Fibroblast of lung (primary cell): ENCODE results near the gene ARHGEF10L. TPM values are rescaled to one million over a fixed set of nuclear protein-coding genes. Genes with fewer than 3 reads are reported as not detected.
A peak's percentile ranks its signal among the peaks of the same experiment; 100 is the strongest.

ENCODE experiments used
- DNase-seq, 2 donors: peaks; one replicate each; pipeline versions ENCODE4 v3.0.0 to v3.0.0-alpha.2; 2010; ENCODE audit warnings: low read depth in 2 of 2
- H2AFZ ChIP-seq: 2 replicates; pipeline ENCODE4 v1.5.1; 2012; ENCODE audit warnings: low read length, control low read depth, inconsistent platforms
- H3K27ac ChIP-seq: 2 replicates; pipeline ENCODE4 v1.5.1; 2011; ENCODE audit warnings: low read length, control low read depth; ENCODE audit not compliant: insufficient read depth
- H3K27me3 ChIP-seq: 2 replicates; pipeline ENCODE4 v1.5.1; 2011; ENCODE audit warnings: mild to moderate bottlenecking, low read length; ENCODE audit not compliant: control insufficient read depth, insufficient read depth
- H3K36me3 ChIP-seq: 2 replicates; pipeline ENCODE4 v1.5.1; 2011; ENCODE audit warnings: low read length; ENCODE audit not compliant: control insufficient read depth, insufficient read depth
- H3K4me1 ChIP-seq: 2 replicates; pipeline ENCODE4 v1.5.1; 2011; ENCODE audit warnings: low read length; ENCODE audit not compliant: control insufficient read depth, insufficient read depth; ENCODE audit errors: extremely low read depth
- H3K4me2 ChIP-seq: 2 replicates; pipeline ENCODE4 v1.5.1; 2011; ENCODE audit warnings: low read length, control low read depth; ENCODE audit not compliant: insufficient read depth; ENCODE audit errors: extremely low read depth
- H3K4me3 ChIP-seq, 4 experiments: fragments of 200-600 bp in 1 of 4; sonication (generic) in 1 of 4; replicated peaks in 1 of 4; 2 replicates each; pipeline ENCODE4 v1.5.1; 2011 to 2016; ENCODE audit warnings: low read length in 4 of 4, low read depth in 3 of 4, mild to moderate bottlenecking in 3 of 4, control low read depth in 2 of 4, inconsistent platforms in 1 of 4, mixed read lengths in 1 of 4; ENCODE audit not compliant: insufficient read depth in 1 of 4; ENCODE audit errors: control extremely low read depth in 1 of 4
- H3K79me2 ChIP-seq: 2 replicates; pipeline ENCODE4 v1.5.1; 2012; ENCODE audit warnings: mild to moderate bottlenecking, low read length, inconsistent platforms; ENCODE audit not compliant: control insufficient read depth, insufficient read depth
- H3K9ac ChIP-seq: 2 replicates; pipeline ENCODE4 v1.5.1; 2011; ENCODE audit warnings: mild to moderate bottlenecking, low read length, control low read depth; ENCODE audit not compliant: insufficient read depth
- H3K9me3 ChIP-seq: 2 replicates; pipeline ENCODE4 v1.5.1; 2012; ENCODE audit warnings: low read depth, low read length; ENCODE audit not compliant: control insufficient read depth, insufficient read depth
- H4K20me1 ChIP-seq: 2 replicates; pipeline ENCODE4 v1.5.1; 2011; ENCODE audit warnings: low read length; ENCODE audit not compliant: control insufficient read depth, insufficient read depth; ENCODE audit errors: extremely low read depth
- CTCF ChIP-seq, 2 donors: IDR thresholded peaks in 1 of 2; conservative IDR thresholded peaks in 1 of 2; 1 replicate in 1 of 2; 2 replicates in 1 of 2; pipeline ENCODE4 v1.5.1; 2011 to 2012; ENCODE audit warnings: low read length in 2 of 2, control low read depth in 1 of 2, inconsistent platforms in 1 of 2, low read depth in 1 of 2, mild to moderate bottlenecking in 1 of 2
- EZH2 ChIP-seq: IDR thresholded peaks from 2 replicates; pipeline ENCODE4 v1.5.1; 2012; ENCODE audit warnings: low read length, control low read depth, mild to moderate bottlenecking; ENCODE audit errors: missing control alignments
- polyA plus RNA-seq, 2 donors: library from polyadenylated mRNA; depleted of rRNA in 1 of 2; stranded (reverse) in 1 of 2; unstranded in 1 of 2; fragments of >200 nt; gene quantifications; 2 replicates each; pipeline ENCODE4 v1.2.1, GENCODE V29; 2011 to 2012; ENCODE audit warnings: missing spikeins in 1 of 2
- total RNA-seq: library from RNA; depleted of rRNA; stranded (reverse); fragments of >200 nt; gene quantifications from 2 replicates; pipeline ENCODE4 v1.2.1, GENCODE V29; 2014

Gene ARHGEF10L
- total and polyA plus RNA-seq, 2 donors (not counting 1 experiment from before 2014, with no cell fraction given), result 11.2 to 24.3 TPM

GRCh38 chr1:17646444-17647280 is 107.2 kb downstream of the ARHGEF10L start:
- Histone ChIP-seq H3K4me2 (no peak overlapping the region), H3K4me1 (no peaks in the 10 kb centered on the region), H3K36me3 (peaks cover 2% of the 10 kb centered on the region), H3K27ac (no peak overlapping the region), H2AFZ (no peak overlapping the region), H3K79me2 (no peaks in the 10 kb centered on the region), H3K4me3 (no peak overlapping the region), H3K9ac (no peak overlapping the region), H3K9me3 (no peaks in the 10 kb centered on the region), H4K20me1 (no peaks in the 10 kb centered on the region), H3K27me3 (no peaks in the 10 kb centered on the region)
- no peak for DNase-seq
- TF ChIP-seq EZH2 (no peak), CTCF (conservative IDR thresholded peaks at IDR 0.05 in 1 of 2, IDR thresholded peaks at IDR 0.05 in 1 of 2; ENCODE audit: low read depth in 1 of 2, low read length in 2 of 2) (peak in 1 of 2 donors; percentile 5)

- no peaks in the 10 kb centered on the region for H3K4me1 ChIP-seq
- H2AFZ ChIP-seq, result no peak overlapping the region
- H4K20me1 ChIP-seq, result no peaks in the 10 kb centered on the region
- no peaks in the 10 kb centered on the region for H3K79me2 ChIP-seq
- no peak overlapping the region for H3K4me2 ChIP-seq
- no peaks in the 10 kb centered on the region for H3K27me3 ChIP-seq
- TF ChIP-seq CTCF (conservative IDR thresholded peaks at IDR 0.05 in 1 of 2, IDR thresholded peaks at IDR 0.05 in 1 of 2; ENCODE audit: low read depth in 1 of 2, low read length in 2 of 2) (no peak), EZH2 (no peak)
- H3K4me3 ChIP-seq, result no peak overlapping the region
- no peak overlapping the region for H3K27ac ChIP-seq
- peak in 1 of 2 donors; percentile 59 for DNase-seq
- H3K36me3 ChIP-seq, result peaks cover 2% of the 10 kb centered on the region
- no peaks in the 10 kb centered on the region for H3K9me3 ChIP-seq
- H3K9ac ChIP-seq, result no peak overlapping the region
These were observed 109.1 kb downstream of the ARHGEF10L start for GRCh38 chr1:17648457-17649145.

GRCh38 chr1:17649371-17650106 is 110.0 kb downstream of the ARHGEF10L start:
- DNase-seq, result no peak
- H3K4me1 ChIP-seq, result no peaks in the 10 kb centered on the region
- H3K9me3 ChIP-seq, result no peaks in the 10 kb centered on the region
- no peak overlapping the region for H3K9ac ChIP-seq
- H3K4me3 ChIP-seq, result no peak overlapping the region
- no peak overlapping the region for H3K4me2 ChIP-seq
- no peaks in the 10 kb centered on the region for H3K27me3 ChIP-seq
- H3K79me2 ChIP-seq, result no peaks in the 10 kb centered on the region
- no peak overlapping the region for H3K27ac ChIP-seq
- H4K20me1 ChIP-seq, result no peaks in the 10 kb centered on the region
- no peak overlapping the region for H2AFZ ChIP-seq
- TF ChIP-seq EZH2, result no peak
- no peak for TF ChIP-seq CTCF (conservative IDR thresholded peaks at IDR 0.05 in 1 of 2, IDR thresholded peaks at IDR 0.05 in 1 of 2; ENCODE audit: low read depth in 1 of 2, low read length in 2 of 2)
- peaks cover 2% of the 10 kb centered on the region for H3K36me3 ChIP-seq
